Measurements from ENCODE around the gene CDKN2AIP.

- TF ChIP-seq CTCF (IDR thresholded peaks at IDR 0.05), result no peak
- no peak for TF ChIP-seq POLR2AphosphoS5 (IDR thresholded peaks at IDR 0.05)
- no peak for TF ChIP-seq POLR2A (IDR thresholded peaks at IDR 0.05)
Measured at GRCh38 chr4:183405303-183405702, 39.1 kb upstream of the CDKN2AIP start.

Data from stomach (tissue), 4 donors.